ELF-1 (cell line): ENCODE measurements around the gene DCST2.

Experiments
- DNase-seq: peaks from one replicate; pipeline ENCODE4 v3.0.0-alpha.2; 2016; ENCODE audit warnings: low read depth, low spot score

The DCST2 gene

GRCh38 chr1:155070158-155070621, 36.6 kb upstream of the DCST2 start:
- DNase-seq: no peak

- DNase-seq: peak; percentile 79
These were observed 36.1 kb upstream of the DCST2 start for GRCh38 chr1:155069551-155070157.

- DNase-seq: no peak
These were observed 35.0 kb upstream of the DCST2 start for GRCh38 chr1:155068599-155068998.

GRCh38 chr1:155066777-155067176, 33.2 kb upstream of the DCST2 start:
- no peak for DNase-seq

- no peak for DNase-seq
These were observed 31.4 kb upstream of the DCST2 start for GRCh38 chr1:155064832-155065429.

GRCh38 chr1:155064111-155064831, 30.7 kb upstream of the DCST2 start:
- peak; percentile 82 for DNase-seq

- DNase-seq: peak; percentile 97
These were observed 30.0 kb upstream of the DCST2 start, which contains the start of gene EFNA4 for GRCh38 chr1:155063550-155064110. Gene EFNA4, plus strand, starts transcription at chr1:155063740. Its CDS starts 84 bp downstream, at chr1:155063824.

- DNase-seq: peak; percentile 89
These were observed 29.3 kb upstream of the DCST2 start for GRCh38 chr1:155062702-155063411.

GRCh38 chr1:155062151-155062686, 28.6 kb upstream of the DCST2 start:
- DNase-seq: no peak

GRCh38 chr1:155061381-155062150, 28.0 kb upstream of the DCST2 start:
- DNase-seq: peak; percentile 96

- DNase-seq: no peak
These were observed 27.2 kb upstream of the DCST2 start for GRCh38 chr1:155060736-155061135.

GRCh38 chr1:155057788-155058211, 24.2 kb upstream of the DCST2 start:
- DNase-seq: no peak

GRCh38 chr1:155057104-155057503, 23.5 kb upstream of the DCST2 start:
- no peak for DNase-seq

- no peak for DNase-seq
These were observed 20.0 kb upstream of the DCST2 start for GRCh38 chr1:155053531-155054105.

- DNase-seq: no peak
These were observed 19.1 kb upstream of the DCST2 start for GRCh38 chr1:155052439-155053395.

GRCh38 chr1:155051777-155052398, 18.3 kb upstream of the DCST2 start:
- DNase-seq: peak; percentile 37

- no peak for DNase-seq
These were observed 17.8 kb upstream of the DCST2 start for GRCh38 chr1:155051342-155051776.

- DNase-seq: peak; percentile 92
These were observed 17.2 kb upstream of the DCST2 start, which contains the start of gene ADAM15 for GRCh38 chr1:155050560-155051341. Gene ADAM15, plus strand, starts transcription at chr1:155051316. Its CDS starts 71 bp downstream, at chr1:155051387.
